Ishikawa (cell line): Measurements from ENCODE around the gene EGLN3.

Experiments used
- CREB1 ChIP-seq: IDR thresholded peaks from 2 replicates; pipeline ENCODE4 v1.6.1; 2012; ENCODE audit warnings: low read depth
- EP300 ChIP-seq: IDR thresholded peaks from 2 replicates; pipeline ENCODE4 v1.6.1; 2012; ENCODE audit warnings: borderline replicate concordance
- FOXM1 ChIP-seq: IDR thresholded peaks from 2 replicates; pipeline ENCODE4 v1.6.1; 2012; ENCODE audit warnings: low read depth, borderline replicate concordance
- RAD21 ChIP-seq: IDR thresholded peaks from 2 replicates; pipeline ENCODE4 v1.6.1; 2012; ENCODE audit warnings: low read depth
- TEAD4 ChIP-seq: IDR thresholded peaks from 2 replicates; pipeline ENCODE4 v1.6.1; 2012

DNA sequence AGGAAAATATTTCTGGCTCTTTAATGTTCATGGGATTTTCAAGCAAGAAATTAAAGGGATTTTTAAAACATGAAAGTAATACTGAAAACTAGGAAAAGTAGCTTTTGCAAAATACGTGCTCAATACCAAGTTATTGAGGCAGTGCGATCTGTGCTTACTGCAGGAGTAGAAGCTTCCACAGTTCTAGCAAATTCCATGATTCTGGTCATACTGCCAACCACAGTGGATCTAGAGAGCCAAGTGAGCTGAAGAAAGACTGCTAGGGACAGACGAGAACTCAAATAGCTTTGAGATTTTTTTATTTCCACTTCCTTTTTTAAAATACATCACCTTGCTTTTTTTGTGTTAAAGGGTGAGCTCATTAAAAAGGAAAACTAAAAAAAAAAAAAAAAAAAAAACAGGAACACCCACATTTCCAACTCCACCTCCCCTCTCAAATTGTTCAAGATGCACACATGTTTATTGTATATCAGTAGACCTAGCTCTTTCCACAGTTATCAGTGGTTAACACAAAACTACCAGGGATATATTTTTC lies 26.2 kb downstream of the EGLN3 start:
- TF ChIP-seq RAD21 (no peak), CREB1 (no peak), EP300 (no peak), FOXM1 (no peak), TEAD4 (no peak)
